ENCODE data around the gene CHRNA10.
A peak's percentile ranks its signal among the peaks of the same experiment; 100 is the strongest.
"Not testable (repeated sequence)": the region's sequence is repeated elsewhere in the genome, so short reads cannot be mapped to it uniquely, and the experiment has no call there.

Gene CHRNA10

DNA sequence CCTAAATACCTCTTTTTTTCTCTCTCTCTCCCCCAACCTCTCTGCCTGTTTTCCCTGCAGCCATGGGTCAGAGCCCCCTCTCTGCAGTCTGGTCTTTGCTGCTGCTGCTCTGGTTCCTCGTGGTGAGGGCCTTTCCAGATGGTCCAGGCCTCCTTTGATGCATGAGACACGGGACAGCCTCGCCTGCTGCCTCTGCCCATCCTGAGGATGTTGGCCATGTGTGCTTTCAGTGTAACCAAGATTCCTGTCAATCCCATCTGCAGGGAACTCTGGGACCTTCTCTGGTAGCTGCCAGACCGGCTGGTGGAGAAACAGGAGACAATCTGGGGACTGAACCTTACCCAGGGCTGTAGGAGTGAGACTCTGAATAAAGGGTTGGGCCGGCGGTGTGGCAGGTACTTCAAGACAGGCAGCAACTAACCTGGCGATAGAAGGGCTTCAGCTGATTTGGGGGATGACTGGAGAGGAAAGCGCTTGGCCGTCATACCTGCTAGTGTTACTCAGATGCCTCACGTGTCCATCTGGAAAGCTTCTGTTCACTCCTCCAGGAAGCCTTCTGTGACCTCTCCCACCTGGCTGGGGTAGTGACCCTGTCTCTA is 7.1 kb downstream of the CHRNA10 start:
- DNase-seq (ENCODE audit: low read depth) = no peak

DNA sequence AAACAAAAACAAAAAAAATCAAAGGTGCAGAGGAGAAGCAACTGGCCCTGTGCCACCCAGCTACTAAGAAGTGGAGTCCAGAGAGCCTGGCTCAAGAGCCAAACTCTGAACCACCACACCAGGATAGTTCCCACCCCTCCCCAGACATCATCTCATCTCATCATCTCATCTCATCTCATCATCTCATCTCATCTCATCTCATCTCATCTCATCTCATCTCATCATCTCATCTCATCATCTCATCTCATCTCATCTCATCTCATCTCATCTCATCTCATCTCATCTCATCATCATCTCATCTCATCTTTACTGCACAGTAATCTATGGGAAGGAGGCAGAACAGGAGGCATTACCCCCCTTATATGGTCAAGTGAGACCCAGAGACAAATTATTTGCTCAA is 8.3 kb downstream of the CHRNA10 start:
- DNase-seq (ENCODE audit: low read depth) = no peak

DNA sequence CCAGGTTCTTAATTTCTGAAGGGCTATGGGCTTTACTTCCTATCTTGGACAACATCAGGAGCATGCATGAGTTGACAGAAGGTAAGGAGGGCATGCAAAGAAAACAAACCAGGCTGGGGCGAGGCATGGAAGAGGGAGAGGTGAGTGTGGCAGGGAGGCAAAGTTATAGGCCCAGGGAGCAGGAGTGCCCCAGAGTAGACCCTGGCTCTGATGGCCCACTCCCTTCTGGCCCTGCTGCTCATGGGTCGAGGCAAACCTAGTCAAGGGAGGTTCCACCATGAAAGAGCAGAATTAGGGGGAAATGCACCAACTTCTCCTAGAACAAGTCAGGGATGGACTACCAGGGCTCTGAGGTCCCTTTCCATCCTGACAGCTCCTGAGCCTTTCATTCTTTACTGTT is 10.2 kb downstream of the CHRNA10 start:
- no peak for DNase-seq (ENCODE audit: low read depth)

DNA sequence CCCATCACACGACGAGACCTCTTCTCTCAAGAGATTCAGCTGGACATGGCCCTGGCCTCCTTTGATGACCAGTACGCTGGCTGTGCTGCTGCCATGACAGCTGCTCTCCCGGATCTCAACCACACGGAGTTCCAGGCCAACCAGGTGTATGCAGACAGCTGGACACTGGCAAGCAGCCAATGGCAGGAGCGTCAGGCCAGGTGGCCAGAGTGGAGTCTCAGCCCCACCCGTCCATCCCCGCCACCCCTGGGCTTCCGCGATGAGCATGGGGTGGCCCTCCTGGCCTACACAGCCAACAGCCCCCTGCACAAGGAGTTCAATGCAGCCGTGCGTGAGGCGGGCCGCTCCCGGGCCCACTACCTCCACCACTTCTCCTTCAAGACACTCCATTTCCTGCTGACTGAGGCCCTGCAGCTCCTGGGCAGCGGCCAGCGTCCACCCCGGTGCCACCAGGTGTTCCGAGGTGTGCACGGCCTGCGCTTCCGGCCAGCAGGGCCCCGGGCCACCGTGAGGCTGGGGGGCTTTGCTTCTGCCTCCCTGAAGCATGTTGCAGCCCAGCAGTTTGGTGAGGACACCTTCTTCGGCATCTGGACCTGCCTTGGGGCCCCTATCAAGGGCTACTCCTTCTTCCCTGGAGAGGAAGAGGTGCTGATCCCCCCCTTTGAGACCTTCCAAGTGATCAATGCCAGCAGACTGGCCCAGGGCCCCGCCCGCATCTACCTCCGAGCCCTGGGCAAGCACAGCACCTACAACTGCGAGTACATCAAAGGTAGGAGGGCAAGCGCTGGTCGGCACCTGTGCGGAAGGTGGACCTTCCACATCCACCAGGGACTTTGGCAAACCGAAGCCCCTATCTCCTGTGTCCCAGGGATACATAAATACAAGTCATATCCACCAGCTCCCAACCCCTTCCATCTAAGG is 11.3 kb downstream of the CHRNA10 start:
- no peak for DNase-seq (ENCODE audit: low read depth)

DNA sequence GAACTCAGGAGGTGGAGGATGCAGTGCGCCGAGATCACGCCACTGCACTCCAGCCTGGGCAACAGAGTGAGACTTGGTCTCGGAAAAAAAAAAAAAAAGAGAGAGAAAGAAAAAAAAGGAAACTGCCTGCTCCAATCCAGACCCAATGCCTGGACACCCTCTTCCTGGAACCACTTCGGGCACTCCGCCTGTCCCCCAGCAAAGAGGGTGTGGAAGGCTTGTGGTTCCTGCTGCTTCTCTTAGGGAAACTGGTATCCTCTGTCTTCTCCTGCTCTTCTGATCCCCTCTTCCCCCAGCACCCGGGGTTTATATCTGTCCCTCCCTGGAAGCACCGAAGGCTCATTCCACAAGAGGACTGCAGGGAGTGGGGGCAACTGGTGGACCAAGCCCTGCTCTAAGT is 12.9 kb downstream of the CHRNA10 start:
- DNase-seq (ENCODE audit: low read depth) = no peak

DNA sequence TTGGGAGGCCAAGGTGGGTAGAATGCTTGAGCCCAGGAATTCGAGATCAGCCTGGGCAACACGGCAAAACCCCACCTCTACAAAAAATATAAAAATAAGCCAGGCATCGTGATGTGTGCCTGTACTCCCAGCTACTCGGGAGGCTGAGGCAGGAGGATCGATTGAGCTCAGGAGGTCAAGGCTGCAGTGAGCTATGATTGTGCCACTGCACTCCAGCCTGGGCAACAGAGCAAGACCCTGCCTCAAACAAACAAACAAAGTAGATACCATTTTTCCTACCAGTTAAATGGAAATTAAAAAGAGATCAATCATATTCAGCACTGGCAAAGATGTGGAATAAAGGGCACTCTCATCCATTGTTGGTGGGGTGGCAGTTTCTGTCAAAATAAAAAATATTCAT is 13.9 kb downstream of the CHRNA10 start:
- not testable (repeated sequence) for DNase-seq (ENCODE audit: low read depth)

DNA sequence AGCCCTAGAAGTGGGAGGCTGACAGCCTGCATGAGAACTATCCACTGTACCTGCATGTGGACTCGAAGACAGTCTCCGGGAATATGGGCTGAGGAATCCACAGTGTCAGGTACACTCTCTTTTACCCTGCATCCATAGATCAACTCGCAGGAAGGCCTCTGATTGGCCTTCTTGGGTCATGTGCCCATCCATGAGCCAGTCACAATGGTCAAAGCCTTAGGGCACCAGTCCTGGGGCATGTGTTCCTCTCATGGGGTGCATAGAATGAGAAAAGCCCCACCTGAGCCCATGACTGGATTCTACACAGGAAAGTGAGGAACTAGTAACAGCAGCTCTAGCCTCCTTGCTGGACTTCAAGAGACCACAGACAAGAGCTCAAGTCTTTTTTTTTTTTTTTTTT is 15.6 kb downstream of the CHRNA10 start:
- DNase-seq (ENCODE audit: low read depth) = no peak

DNA sequence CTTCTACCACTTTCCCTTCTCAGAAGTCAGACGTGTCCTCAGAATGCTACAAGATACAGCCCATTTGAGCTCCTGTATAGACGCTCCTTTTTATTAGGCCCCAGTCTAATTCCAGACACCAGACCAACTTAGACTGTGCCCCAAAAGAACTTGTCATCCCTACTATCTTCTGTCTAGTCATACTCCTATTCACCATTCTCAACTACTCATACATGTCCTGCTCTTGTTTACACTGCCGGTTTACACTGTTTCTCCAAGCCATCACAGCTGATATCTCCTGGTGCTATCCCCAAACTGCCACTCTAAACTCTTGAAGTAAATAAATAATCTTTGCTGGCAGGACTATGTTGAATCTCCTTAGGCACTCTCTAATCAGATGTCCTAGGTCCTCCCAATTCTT is 18.7 kb downstream of the CHRNA10 start:
- not testable (repeated sequence) for DNase-seq (ENCODE audit: low read depth)

DNA sequence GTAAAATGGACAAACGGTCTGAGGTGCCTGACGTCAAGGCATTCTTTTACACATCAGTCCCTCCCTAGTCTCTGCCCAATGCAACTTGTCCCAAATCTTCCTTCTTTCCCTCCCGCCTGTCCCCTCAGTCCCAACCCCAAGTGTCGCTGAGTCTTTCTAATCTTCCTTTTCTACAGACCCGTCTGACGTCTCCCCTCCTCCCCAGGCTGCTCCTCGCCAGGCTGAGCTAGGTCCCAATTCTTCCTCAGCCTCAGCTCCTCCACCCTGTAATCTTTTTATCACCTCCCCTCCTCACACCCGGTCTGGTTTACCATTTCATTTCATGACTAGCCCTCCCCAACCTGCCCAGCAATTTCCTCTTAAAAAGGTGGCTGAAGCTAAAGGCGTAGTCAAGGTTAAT is 21.8 kb downstream of the CHRNA10 start:
- DNase-seq (ENCODE audit: low read depth) = not testable (repeated sequence)

DNA sequence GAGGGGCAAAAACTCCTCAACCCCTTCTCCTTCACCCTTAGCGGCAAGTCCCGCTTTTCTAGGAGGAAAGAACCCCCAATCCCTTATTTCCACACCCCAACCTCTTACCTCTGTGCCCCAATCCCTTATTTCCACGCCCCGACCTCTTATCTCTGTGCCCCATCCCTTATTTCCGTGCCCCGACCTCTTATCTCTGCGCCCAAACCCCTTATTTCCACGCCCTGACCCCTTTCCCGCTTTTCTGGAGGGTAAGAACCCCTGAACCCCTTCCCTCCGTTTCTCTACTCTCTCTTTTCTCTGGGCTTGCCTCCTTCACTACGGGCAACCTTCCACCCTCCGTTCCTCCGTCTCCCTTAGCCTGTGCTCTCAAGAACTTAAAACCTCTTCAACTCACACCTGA is 22.3 kb downstream of the CHRNA10 start:
- not testable (repeated sequence) for DNase-seq (ENCODE audit: low read depth)

DNA sequence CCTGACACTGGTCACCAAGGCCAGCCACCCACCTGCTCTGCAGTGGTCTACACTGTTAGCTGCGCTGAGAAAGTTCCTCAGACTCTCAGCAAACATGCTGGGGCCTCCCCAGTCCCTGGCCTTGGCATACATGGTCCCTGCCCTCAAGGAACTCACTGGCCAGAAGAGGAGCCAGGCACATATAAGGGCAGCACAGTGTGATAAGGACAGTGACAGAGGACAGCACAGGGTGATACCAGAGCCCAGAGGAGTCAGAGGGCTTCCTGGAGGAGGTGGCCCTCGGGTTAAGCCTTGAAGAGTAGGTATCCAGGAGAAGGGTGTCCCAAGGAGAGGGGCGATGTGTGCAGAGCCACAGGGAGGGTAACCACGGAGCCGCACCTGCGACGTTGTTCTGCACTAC is 25.6 kb downstream of the CHRNA10 start:
- DNase-seq (ENCODE audit: low read depth) = no peak

DNA sequence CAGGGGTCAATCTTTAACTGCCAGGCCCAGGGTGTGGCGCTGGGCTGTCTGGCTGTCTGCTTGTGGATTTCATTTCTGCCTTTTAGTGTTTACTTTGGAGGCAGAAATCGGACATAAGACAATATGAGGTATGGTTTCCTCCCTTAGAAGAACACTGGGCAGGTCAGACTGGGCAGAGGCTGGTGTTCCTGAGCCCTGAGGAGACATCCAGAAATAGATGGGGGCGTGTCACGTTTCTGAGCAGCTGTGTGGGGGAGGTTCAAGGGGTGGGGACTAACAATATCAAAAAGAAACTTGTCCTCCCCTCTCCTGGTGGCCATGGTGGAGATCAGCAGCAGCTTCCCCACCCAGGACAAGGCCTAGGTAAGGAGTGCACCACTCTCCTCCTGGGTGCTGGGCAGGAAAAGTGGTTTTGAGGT is 26.4 kb downstream of the CHRNA10 start, which contains the start of gene ART1:
ART1 (plus strand) TSS at position 312 of the 419 bp plus-strand sequence. CDS start 14,086 bp downstream, outside the sequence.
- DNase-seq (ENCODE audit: low read depth) = no peak

DNA sequence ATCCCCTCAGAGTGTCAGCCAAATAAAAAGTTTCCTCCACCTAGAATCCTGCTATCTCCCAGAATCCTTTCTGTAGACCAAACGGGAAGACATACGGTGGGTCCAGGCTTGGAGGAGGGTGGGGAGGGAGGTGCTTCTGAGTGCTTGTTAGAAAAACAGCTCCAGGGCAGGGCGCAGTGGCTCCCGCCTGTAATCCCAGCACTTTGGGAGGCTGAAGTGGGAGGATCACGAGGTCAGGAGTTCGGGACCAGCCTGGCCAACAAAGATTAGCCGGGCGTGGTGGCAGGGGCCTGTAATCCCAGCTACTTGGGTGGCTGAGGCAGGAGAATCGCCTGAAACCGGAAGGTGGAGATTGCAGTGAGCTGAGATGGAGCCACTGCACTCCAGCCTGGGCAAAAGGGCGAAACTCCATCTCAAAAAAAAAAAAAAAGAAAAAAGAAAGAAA is 28.1 kb downstream of the CHRNA10 start:
- not testable (repeated sequence) for DNase-seq (ENCODE audit: low read depth)

DNA sequence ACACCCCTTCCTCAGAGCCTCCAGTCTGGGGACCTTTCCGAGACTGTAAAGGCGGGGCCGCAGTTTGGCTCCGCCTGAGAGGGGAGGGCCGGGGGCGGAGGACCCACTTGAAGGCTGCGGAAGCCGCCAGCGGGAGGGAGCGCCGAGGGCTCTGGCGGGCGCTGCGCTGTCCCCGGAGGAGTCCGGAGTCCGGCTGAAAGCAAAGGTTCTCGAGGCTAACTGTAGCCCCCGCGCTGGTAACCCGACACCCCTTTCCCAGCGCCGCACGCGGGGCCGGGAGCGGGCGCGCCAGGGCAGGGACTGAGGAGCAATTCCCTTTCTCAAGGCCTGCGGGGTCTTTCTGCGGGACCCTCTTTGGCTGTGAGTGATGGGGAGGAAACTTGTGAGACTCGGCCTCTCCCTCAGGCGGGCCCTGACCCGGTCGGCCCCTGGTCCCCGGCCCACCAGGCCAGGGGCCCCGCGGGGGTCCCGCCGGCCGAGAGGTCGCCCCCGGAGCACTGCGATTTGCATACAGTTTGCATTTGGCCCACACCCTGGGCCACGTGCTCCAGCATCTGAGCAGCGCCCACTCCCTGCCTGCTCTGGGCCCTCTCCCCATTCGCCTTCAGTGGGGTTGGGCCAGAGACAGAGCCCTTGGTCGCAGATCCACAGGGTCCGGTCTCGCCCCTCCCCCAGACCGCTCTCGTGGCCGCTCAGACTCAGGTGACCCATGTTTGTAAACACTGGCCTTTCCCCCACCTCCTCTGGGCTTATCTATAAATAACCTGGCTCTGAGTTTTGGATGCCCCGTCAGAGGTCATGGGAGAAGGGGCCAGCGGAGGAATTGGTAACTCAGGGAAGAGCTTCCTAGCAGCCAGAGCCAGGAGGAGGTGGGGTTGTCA is 28.9 kb downstream of the CHRNA10 start:
- DNase-seq (ENCODE audit: low read depth) = peak; percentile 38

DNA sequence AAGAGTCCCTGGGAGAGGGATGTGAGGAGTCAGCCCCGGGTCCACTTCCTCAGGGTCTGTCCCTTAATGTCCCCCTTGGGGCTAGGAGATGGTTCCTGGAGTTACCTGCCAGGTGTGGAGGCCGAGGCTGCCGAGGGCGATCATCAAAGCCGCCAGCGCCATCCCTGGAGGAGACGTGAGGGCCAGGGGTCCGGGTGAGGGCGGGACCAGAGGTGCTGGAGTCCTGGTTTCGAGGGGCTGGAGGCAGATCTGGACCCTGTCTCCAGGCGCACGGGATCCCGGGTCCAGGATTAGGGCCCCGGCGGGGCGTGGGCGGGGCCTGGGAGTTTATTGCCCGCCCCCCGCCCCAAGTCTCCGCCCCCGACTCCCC is 29.5 kb downstream of the CHRNA10 start, which contains the start of gene ART5:
ART5 (minus strand) TSS at position 292 of the 370 bp plus-strand sequence; CDS start at position 162, 130 bp downstream.
- no peak for DNase-seq (ENCODE audit: low read depth)

DNA sequence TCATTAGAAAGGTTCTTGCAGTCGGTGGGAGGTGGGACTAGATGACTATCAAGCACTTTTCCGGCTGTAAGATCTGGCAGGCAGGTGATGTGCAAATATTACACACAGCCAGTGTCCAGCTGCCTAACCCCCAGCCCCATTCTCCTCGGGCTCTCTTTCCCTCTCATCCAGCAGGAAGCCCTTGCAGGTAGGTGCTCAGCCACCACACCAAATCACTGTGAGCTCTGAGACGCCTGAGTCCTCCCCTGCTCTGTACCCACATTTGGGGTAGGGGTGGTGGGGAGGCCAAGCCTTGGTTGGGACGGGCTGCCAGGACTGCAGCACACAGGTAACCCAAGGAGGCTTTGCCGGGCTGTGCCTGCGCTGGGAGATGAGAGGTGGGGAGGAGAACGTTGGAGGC is 30.0 kb downstream of the CHRNA10 start:
- no peak for DNase-seq (ENCODE audit: low read depth)

DNA sequence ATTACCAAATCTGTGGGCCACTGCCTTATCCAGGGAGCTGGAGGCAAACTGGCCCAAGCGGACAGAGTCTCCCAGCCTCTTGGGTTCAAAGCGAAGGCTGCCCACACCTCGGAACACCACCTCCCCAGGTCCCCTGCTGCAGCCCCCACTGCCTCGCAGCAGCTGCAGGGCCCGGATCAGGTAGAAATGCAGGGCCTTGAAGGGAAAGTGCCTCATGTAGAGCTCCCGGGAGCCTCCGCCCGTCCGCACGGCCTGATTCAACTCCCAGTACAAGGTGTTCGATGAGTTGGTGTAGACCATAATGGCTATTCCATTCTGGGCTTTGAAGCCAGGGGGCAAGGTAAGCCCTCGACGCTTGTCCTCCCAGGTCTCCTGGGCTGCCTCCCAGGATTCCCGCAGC is 31.3 kb downstream of the CHRNA10 start:
- no peak for DNase-seq (ENCODE audit: low read depth)

DNA sequence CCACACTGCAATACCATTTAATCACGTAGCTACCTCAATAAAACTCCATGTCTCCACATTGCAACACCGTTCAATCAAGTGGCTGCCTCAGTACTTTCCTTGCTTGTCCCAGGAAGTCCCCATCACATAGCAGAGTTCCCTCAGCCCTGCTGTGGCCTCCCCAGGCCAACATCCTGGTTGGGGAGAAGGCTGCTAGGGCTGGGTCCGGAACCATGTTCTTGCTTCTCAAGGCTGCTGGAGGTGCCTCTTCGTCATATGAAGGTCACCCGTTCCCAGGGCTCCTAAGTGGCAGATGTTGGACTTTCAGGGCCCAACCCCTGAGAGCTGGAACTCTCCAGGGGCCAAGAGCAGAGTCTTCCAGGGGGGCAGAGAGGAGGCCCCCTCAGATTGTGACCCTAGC is 32.7 kb downstream of the CHRNA10 start:
- no peak for DNase-seq (ENCODE audit: low read depth)

DNA sequence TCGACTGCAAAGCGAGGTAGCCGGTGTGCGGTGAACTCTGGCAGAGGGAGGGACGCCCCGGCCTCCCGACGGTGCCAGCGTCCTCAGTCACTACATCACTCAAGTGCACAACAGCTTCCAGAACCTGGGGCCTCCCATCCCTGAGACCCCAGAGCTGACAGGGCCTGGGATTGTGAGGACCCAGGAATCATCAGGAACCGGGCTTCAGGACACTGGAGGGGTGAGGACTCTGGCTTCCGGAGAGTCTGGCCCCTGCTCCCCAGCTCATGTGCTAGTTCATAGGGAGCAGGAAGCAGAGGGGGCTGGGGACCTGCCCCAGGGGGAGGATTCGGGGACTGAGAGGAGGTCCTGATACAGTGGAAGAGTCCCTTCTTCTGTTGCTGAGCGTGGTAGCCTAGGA is 34.0 kb downstream of the CHRNA10 start:
- DNase-seq (ENCODE audit: low read depth) = no peak

DNA sequence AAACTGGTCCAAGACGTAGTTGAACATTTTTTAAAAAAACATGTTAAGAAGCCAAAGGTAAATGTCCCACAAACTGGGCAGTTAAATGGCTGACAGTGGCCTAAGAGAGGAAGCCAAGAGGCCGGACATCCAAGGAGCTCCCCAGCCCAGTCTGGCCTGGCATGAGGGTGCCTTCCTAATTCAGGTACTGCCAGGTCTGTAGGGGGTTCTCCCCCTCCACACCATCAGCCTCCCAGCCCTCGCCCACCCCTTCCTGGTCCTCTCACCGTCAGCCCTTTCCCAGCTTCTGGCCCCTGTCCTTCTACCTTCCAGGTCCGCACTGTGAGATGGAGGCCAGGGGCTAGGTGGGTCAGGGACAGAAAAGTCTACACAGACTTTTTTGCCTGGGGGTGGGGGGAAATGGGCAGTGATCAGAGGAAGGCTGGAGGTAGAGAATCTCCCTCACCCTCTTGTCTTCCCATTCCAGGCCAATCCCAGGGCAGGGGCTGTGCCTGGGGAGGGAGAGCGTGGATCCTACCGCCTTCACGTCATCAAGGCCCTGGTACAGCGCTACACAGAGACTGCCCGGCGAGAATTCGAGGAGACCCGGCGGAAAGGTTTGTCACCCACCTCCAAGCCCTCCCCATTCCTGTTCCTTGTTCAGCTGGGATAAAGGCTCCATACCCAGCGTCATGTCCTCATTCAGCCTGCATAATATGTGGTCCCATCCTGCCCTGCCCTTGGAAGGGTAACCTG is 35.4 kb downstream of the CHRNA10 start:
- no peak for DNase-seq (ENCODE audit: low read depth)

DNA sequence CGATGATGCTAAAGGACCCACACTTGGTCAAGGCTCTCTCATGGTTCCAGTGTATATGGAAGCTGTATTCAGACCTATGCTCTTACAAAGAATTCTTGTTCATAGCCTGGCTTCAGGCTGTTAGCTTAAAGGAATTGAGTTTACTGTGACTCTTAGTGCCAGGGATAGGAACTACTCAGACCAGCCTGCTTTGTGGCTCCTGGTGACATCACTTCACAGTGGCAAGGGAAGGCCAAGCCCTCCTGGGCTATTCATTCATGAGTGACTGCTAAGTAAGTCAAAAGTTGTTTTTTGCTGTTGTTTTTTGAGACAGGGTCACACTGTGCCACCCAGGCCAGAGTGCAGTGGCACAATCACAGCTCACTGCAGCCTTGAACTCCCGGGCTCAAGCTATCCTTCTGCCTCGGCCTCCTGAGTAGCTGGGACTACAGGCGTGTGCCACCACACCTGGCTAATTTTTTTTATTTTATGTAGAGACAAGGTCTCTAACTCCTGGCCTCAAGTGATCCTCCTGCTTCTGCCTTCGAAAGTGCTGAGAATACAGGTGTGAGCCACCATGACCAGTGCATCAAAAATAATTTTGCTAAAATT is 39.0 kb downstream of the CHRNA10 start:
- no peak for DNase-seq (ENCODE audit: low read depth)
